ENCODE results near the gene ORMDL3.
"Not testable (repeated sequence)": the region's sequence is repeated elsewhere in the genome, so short reads cannot be mapped to it uniquely, and the experiment has no call there.

Gene ORMDL3

GRCh38 chr17:39948489-39948828 lies 21.1 kb upstream of the ORMDL3 start:
- not testable (repeated sequence) for DNase-seq

- DNase-seq, result no peak
Measured at GRCh38 chr17:39946551-39947330, 19.3 kb upstream of the ORMDL3 start.

DNA sequence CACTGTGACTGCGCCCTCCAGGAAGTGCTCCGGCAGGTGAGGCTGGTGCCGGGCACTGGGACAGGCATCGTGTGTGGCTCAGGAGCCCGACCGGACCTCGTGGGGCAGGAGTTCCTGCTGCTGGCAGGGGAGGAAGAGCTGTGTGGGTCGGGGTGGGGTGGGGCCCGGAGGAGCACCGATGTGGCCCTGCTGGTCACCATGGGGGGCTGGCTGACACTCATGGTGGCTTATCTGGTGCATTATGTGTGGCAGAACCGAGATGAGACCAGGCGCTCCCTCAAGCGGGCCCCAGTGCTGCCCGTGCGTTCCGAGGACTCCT lies 17.0 kb upstream of the ORMDL3 start:
- no peak for DNase-seq

GRCh38 chr17:39943702-39944392 lies 16.4 kb upstream of the ORMDL3 start:
- DNase-seq, result no peak

DNA sequence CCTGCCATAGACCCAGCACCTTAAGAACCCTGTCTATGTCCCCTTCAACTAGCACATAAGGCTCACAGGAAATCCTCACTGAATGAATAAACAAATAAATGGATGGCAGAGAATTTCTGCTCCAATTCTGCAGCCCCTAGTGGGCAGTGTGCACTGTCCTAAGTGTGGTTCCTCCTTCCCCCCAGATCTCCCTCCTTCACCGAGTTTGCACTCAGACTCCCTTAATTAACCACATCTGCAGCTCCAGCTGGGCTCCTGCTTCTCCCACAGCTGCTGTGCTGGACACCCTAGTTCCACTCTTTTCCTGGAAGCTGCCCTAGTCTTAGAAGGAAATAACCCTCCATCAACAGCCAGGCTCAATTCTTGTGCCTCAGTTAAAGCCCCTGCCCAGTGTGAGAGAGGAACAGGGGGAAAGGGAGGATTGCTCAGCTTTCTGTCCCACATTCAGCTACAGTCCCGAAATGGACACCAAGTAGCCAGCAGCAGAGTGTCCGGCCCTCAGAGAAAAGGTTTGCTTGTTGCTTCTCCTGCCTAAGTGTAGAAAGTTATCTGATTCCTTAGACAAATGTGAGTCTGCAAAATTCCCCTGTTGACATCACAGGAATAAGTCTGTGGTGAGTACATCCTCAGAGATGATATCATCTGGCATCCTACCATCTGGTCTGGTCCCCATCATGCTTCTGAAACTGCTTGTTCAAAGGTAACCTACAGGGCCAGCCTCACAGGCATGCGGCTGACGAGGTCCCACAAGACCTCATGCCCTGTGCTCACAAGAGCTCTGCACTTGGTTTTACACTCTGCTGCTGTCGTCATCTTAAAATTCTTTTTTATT lies 12.4 kb upstream of the ORMDL3 start:
- peak; percentile 25 for DNase-seq

- DNase-seq, result no peak
Measured at GRCh38 chr17:39939106-39939505, 11.7 kb upstream of the ORMDL3 start.

- no peak for DNase-seq
Measured at GRCh38 chr17:39938140-39938869, 10.9 kb upstream of the ORMDL3 start.

- no peak for DNase-seq
Measured at GRCh38 chr17:39937447-39937846, 10.0 kb upstream of the ORMDL3 start.

GRCh38 chr17:39935909-39936308 lies 8.5 kb upstream of the ORMDL3 start:
- no peak for DNase-seq

DNA sequence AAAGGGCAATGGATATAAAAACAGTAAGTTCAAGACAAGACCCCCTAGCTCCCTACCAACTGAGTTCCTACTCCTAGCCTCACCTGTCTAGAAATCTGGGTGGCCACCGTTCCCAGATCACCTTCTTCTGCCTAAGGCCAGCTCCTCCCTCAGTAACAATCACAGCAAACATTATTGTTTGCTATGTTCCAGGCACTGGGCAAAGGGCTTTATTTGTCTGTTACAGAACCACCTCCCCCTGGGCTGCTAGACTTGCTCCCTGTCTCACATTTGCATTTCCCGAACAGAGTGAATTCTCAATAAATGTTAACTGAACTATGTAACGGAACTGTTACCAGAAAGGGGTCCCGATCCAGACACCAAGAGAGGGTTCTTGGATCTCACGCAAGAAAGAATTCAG lies 6.9 kb upstream of the ORMDL3 start:
- DNase-seq, result no peak

DNA sequence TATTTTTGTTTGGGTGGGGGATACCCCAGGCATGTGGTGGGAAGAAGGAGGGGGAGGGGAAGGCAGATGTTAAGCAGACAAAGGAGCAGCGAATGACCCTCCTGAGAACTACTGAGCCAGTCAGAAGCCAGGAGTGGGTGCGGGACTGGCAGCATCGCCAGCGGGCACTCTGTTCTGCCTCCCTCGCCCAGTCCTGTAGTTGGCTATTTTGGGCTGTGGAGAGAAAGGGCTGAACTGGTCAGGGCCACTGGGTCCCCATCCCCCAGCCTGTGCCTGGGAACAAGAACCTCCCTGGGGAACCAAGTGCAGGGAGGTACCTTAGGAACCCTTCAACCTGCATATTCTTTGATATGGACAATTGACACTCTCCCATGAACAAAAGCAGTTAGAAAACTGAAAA lies 6.5 kb upstream of the ORMDL3 start:
- no peak for DNase-seq

DNA sequence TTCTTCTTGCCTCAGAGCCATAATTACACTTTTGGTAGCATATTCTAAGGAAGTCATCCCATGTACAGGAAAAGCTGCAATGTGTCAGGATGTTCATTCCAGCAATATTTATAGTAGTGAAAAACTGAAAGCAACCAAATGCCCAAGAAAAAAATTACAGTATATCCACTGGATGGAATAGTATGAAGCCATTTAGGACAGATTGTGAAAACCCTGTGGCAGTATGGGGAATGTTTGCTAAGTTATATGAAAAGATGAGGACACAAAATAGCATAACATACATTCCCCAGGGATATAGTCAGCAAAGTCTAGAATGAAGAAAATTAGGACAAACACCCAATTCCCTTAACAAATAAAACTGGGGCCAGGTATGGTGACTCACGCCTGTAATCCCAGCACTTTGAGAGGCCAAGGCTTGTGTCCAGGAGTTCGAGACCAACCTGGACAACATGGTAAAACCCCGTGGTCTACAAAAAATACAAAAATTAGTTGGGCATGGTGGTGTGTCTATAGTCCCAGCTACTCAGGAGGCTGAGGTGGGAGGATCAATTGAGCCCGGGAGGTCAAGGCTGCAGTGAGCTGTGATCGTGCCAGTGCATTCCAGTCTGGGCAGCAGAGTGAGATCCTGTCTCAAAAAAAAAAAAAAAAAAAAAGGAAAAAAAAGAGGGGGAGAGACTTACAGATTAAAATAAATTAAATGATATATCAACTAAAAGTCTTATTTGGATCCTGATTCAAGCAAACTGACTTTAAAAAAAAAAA lies 2.4 kb upstream of the ORMDL3 start:
- DNase-seq, result no peak

- DNase-seq, result no peak
Measured at GRCh38 chr17:39928858-39929645, 1.7 kb upstream of the ORMDL3 start.

DNA sequence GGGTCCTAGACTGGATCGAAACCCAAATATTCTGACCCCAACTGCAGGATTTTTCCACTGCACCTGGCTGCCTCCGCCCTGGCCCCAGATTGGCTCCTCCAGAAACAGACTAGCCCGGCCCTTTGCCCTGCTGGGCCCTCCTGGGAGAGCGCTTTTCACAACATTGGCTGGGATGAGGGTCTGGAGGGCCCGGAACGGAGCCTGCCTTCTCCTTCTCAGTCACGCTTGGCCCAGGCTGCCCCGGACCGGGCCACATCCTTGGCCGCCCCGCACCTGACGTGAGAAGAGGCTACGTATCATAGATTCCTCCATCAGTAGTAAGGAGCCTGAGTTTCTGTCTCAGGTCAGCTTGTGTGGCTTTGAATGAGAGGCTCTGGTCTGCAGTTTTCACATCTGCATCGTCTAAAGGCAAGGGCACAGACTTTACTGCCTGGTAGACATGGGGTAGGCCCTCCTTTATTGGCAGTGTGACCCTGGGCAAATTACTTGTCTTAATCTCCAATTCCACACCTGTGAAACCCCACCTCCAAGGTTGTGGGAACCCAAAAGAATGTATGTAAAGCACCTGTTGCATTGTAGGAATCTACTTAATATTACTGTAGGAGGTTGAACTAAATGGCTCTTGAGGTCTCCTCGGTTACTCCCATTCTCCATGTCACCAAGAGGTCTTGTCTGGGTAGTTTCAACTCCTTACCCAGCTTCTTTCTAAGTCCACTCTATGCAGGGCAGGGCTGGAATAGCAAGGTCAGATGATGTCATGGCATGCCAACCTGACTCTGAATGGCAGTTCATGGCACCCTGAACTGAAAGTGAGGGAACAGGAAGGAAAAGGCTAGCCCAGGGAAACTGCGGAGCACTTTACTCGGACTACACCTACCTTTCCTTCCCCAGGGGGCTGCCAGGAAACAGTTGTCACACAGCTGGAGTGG lies 792 bp upstream of the ORMDL3 start:
- no peak for DNase-seq

DNA sequence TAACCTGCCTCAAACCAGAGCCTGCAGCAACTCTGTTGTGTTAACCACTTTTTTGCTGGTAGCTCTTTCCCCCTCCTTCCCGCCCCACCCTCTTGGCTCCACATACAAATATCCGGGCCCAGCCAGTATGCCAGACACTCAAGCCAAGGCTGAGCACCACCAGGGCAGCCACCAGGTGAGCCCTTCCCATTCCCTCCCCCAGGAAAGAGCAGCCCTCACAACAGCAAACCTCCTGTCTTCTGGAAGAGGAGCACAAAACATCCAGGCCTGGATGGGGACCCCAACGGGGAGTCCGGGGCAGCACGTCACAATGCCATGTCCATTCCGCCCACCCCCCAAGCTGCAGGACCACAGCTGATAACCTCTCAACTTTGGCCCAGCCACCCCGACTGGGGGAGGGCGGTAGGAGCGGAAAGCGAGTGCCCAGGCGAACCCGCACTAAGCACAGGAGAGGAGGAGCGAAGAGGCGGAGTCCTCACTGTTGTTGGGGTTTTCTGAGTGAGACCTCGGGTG lies 757 bp downstream of the ORMDL3 start:
- DNase-seq, result no peak

DNA sequence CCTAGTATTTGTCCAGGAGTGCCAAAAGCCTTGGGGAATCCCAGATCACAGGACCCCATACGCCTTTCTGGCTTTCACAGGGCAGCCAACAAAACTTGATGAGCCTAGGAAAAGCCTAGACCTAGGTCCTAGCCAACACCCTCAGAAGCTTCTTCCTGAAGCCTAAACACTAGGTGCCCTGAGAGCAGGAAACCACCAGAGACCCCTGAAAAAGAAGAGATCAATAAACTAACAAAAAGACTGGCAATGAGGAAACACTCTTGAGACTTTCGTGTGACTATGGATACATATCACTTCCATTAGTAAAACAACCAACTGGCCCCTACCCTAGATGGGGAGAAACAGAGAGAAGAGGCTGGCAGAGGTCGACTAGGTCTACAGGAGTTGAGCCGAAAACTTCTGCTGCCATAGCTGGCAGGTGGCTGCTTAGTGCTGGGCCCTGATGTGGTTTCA lies 1.2 kb downstream of the ORMDL3 start:
- DNase-seq, result no peak

- peak; percentile 9 for DNase-seq
Measured at GRCh38 chr17:39925282-39926134, 1.9 kb downstream of the ORMDL3 start.

DNA sequence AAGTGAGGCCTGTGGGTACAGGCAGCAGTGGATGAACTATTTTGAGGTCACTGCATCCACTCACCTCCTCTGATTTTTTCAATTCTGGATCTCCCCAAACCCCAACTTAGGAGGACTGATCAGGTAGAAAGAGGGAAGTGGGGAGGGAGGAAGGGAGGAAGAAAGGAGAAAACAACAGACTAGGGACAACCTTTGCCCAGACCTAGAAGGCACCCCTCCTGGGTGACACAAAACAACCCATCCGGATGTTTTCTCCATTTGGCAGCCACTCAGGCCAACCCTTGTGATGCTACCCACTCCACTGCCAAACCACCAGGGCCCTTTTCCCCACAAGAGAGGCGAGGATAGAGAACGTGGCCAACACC lies 2.7 kb downstream of the ORMDL3 start:
- DNase-seq, result no peak

Measured in NCI-H524 treated with DMSO at 0.1 percent for 48 hours (cell line).